Measurements from ENCODE around the gene GATA6. TPM values are rescaled to one million over a fixed set of nuclear protein-coding genes. Genes with fewer than 3 reads are reported as not detected.

The GATA6 gene
- total and polyA plus RNA-seq, 2 of the 13 experiments (the other 11 are each of a cell fraction or from before 2014, with no cell fraction given): 0.84 to 3.2 TPM

DNA sequence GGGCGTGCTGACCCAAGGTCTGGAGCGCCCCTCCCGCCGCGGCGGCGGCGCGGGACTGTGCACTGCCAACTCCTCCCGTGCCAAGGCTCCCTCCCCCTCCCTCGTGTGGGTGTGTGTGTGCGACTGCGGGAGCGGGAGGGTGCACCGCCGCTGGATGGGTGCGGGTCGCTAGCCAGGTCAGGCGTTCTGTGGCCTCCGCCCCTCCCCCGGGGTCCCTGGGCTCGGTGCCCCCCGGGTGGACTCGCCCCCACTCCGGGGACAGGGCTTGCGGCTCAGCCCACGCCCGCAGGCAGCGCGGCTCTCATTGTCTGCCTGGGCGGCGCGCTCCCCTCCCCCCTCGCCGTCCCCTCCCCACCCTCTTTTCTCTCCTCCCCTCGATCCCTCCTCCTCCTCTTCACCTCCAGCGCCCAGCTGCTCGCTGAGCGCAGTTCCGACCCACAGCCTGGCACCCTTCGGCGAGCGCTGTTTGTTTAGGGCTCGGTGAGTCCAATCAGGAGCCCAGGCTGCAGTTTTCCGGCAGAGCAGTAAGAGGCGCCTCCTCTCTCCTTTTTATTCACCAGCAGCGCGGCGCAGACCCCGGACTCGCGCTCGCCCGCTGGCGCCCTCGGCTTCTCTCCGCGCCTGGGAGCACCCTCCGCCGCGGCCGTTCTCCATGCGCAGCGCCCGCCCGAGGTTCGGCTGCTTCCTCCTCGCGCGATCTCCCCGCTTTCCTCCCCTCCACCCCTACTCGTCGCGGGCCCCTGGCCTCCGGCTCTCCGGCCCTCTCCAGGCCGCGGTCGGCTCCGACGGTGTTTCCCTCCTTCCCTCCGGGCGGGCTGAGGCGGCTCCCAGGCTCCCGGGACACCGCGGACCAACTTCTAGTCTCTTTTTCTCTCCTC lies at the start of gene GATA6 (continued):
- TF ChIP-seq ZMYM4 (CRISPR knock-in tag; IDR thresholded peaks at IDR 0.05): peak; percentile 29; the same call in 1 of the 2 replicates
- TF ChIP-seq MTF2 (CRISPR knock-in tag; IDR thresholded peaks at IDR 0.05; ENCODE audit: borderline replicate concordance): 0 out of 2 replicates have a peak, but pooled peaks have one; percentile 74
- no peak for TF ChIP-seq ZNF549 (CRISPR knock-in tag; IDR thresholded peaks at IDR 0.05)
- TF ChIP-seq, protein P1, sequence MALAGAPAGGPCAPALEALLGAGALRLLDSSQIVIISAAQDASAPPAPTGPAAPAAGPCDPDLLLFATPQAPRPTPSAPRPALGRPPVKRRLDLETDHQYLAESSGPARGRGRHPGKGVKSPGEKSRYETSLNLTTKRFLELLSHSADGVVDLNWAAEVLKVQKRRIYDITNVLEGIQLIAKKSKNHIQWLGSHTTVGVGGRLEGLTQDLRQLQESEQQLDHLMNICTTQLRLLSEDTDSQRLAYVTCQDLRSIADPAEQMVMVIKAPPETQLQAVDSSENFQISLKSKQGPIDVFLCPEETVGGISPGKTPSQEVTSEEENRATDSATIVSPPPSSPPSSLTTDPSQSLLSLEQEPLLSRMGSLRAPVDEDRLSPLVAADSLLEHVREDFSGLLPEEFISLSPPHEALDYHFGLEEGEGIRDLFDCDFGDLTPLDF (CRISPR knock-in tag; IDR thresholded peaks at IDR 0.05): no peak
- no peak for TF ChIP-seq ZC3H13 (CRISPR knock-in tag; IDR thresholded peaks at IDR 0.05)
- TF ChIP-seq ARNT2 (CRISPR knock-in tag; IDR thresholded peaks at IDR 0.05; ENCODE audit: low read depth): 0 out of 2 replicates have a peak, but pooled peaks have one; percentile 13
- TF ChIP-seq FLYWCH1 (CRISPR knock-in tag; IDR thresholded peaks at IDR 0.05): no peak
- TF ChIP-seq TBX2 (CRISPR knock-in tag; IDR thresholded peaks at IDR 0.05; ENCODE audit: borderline replicate concordance): peak; percentile 52; the same call in 1 of the 2 replicates
- TF ChIP-seq XRCC5 (optimal IDR thresholded peaks at IDR 0.05; ENCODE audit: low read length): no peak
- no peak for TF ChIP-seq ZNF460 (CRISPR knock-in tag; IDR thresholded peaks at IDR 0.05; ENCODE audit: borderline replicate concordance)
- no peak for TF ChIP-seq FOXO1 (CRISPR knock-in tag; IDR thresholded peaks at IDR 0.05)
- 0 out of 2 replicates have a peak, but pooled peaks have one; percentile 45 for TF ChIP-seq ZIK1 (CRISPR knock-in tag; IDR thresholded peaks at IDR 0.05; ENCODE audit: borderline replicate concordance, low read depth)
- TF ChIP-seq, protein P2, sequence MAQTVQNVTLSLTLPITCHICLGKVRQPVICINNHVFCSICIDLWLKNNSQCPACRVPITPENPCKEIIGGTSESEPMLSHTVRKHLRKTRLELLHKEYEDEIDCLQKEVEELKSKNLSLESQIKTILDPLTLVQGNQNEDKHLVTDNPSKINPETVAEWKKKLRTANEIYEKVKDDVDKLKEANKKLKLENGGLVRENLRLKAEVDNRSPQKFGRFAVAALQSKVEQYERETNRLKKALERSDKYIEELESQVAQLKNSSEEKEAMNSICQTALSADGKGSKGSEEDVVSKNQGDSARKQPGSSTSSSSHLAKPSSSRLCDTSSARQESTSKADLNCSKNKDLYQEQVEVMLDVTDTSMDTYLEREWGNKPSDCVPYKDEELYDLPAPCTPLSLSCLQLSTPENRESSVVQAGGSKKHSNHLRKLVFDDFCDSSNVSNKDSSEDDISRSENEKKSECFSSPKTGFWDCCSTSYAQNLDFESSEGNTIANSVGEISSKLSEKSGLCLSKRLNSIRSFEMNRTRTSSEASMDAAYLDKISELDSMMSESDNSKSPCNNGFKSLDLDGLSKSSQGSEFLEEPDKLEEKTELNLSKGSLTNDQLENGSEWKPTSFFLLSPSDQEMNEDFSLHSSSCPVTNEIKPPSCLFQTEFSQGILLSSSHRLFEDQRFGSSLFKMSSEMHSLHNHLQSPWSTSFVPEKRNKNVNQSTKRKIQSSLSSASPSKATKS (CRISPR knock-in tag; IDR thresholded peaks at IDR 0.05): no peak
- no peak for TF ChIP-seq FIP1L1 (IDR thresholded peaks at IDR 0.05; ENCODE audit: borderline replicate concordance, insufficient read depth, low read depth, low read length)
- no peak for TF ChIP-seq ZBTB21 (CRISPR knock-in tag; IDR thresholded peaks at IDR 0.05)
- TF ChIP-seq RXRA (CRISPR knock-in tag; IDR thresholded peaks at IDR 0.05): no peak
- peak; percentile 73 for TF ChIP-seq ZNF777 (CRISPR knock-in tag; IDR thresholded peaks at IDR 0.05)
- TF ChIP-seq, protein P3, sequence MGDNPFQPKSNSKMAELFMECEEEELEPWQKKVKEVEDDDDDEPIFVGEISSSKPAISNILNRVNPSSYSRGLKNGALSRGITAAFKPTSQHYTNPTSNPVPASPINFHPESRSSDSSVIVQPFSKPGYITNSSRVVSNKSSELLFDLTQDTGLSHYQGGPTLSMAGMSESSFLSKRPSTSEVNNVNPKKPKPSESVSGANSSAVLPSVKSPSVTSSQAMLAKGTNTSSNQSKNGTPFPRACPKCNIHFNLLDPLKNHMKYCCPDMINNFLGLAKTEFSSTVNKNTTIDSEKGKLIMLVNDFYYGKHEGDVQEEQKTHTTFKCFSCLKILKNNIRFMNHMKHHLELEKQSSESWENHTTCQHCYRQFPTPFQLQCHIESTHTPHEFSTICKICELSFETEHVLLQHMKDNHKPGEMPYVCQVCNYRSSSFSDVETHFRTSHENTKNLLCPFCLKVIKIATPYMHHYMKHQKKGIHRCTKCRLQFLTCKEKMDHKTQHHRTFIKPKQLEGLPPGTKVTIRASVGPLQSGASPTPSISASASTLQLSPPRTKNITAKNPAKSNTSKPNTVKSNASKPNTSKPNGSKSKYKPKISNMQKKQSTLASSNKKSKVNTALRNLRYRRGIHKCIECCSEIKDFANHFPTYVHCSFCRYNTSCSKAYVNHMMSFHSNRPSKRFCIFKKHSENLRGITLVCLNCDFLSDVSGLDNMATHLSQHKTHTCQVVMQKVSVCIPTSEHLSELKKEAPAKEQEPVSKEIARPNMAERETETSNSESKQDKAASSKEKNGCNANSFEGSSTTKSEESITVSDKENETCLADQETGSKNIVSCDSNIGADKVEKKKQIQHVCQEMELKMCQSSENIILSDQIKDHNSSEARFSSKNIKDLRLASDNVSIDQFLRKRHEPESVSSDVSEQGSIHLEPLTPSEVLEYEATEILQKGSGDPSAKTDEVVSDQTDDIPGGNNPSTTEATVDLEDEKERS (CRISPR knock-in tag; IDR thresholded peaks at IDR 0.05): no peak
- no peak for TF ChIP-seq ZNF225 (CRISPR knock-in tag; IDR thresholded peaks at IDR 0.05)
- TF ChIP-seq BRD4 (CRISPR knock-in tag; IDR thresholded peaks at IDR 0.05): no peak
- TF ChIP-seq, protein P4, sequence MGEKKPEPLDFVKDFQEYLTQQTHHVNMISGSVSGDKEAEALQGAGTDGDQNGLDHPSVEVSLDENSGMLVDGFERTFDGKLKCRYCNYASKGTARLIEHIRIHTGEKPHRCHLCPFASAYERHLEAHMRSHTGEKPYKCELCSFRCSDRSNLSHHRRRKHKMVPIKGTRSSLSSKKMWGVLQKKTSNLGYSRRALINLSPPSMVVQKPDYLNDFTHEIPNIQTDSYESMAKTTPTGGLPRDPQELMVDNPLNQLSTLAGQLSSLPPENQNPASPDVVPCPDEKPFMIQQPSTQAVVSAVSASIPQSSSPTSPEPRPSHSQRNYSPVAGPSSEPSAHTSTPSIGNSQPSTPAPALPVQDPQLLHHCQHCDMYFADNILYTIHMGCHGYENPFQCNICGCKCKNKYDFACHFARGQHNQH (CRISPR knock-in tag; IDR thresholded peaks at IDR 0.05): no peak
- 0 out of 2 replicates have a peak, but pooled peaks have one; percentile 63 for TF ChIP-seq ZNF234 (CRISPR knock-in tag; conservative IDR thresholded peaks at IDR 0.05)
